IMR-90 (cell line): ENCODE results near the gene CAMTA1. TPM values are rescaled to one million over a fixed set of nuclear protein-coding genes. Genes with fewer than 3 reads are reported as not detected.

Source experiments
- ATAC-seq: fragments of 200-7000 bp; cut with Tn5 transposase; 2 replicates; pipeline ENCODE4 v1.9.1; 2020; ENCODE audit warnings: low read depth, mild to moderate bottlenecking, moderate library complexity
- BruUV-seq: library from RNA; stranded (reverse); fragments of 400-500 nt; replicated peaks from 2 replicates; lab custom pipeline; 2021; lab: Mats Ljungman, UMichigan
- CTCF ChIA-PET: fragments of 300-600 bp; formaldehyde crosslinking; extraction: SDS; loops from one replicate; lab custom pipeline; 2021; ENCODE audit warnings: antibody characterized with exemption; lab: Yijun Ruan, JAX
- POLR2A ChIA-PET: fragments of 300-600 bp; sonication (Branson Sonifier 250); formaldehyde crosslinking; loops from one replicate; lab custom pipeline; 2022; ENCODE audit warnings: antibody characterized with exemption; ENCODE audit not compliant: unreplicated experiment; lab: Charles Lee
- DNase-seq: peaks from one replicate; pipeline ENCODE4 v3.0.0; 2013
- H2AFZ ChIP-seq: replicated peaks from 2 replicates; pipeline ENCODE3; 2013; ENCODE audit warnings: low read length, mild to moderate bottlenecking; ENCODE audit not compliant: poor library complexity
- H2AK5ac ChIP-seq: 2 replicates; pipeline ENCODE4 v1.6.1; 2013; ENCODE audit warnings: low read depth, low read length, inconsistent platforms
- H2AK9ac ChIP-seq: replicated peaks from 2 replicates; pipeline ENCODE3; 2013; ENCODE audit warnings: mild to moderate bottlenecking, low read depth, low read length, moderate library complexity; ENCODE audit not compliant: poor library complexity
- H2BK120ac ChIP-seq: 2 replicates; pipeline ENCODE4 v1.6.1; 2013; ENCODE audit warnings: low read depth, low read length, inconsistent platforms
- H2BK15ac ChIP-seq: 3 replicates; pipeline ENCODE4 v1.6.1; 2013; ENCODE audit warnings: low read depth, low read length, inconsistent platforms
- H2BK20ac ChIP-seq: 2 replicates; pipeline ENCODE4 v1.6.1; 2013; ENCODE audit warnings: low read depth, mild to moderate bottlenecking, inconsistent platforms, low read length, moderate library complexity
- H2BK5ac ChIP-seq: 2 replicates; pipeline ENCODE4 v1.6.1; 2013; ENCODE audit warnings: mild to moderate bottlenecking, low read depth, low read length, inconsistent platforms; ENCODE audit not compliant: poor library complexity, severe bottlenecking
- H3K14ac ChIP-seq: replicated peaks from 2 replicates; pipeline ENCODE4 v1.6.1; 2013; ENCODE audit warnings: low read depth, low read length, inconsistent platforms
- H3K18ac ChIP-seq: 2 replicates; pipeline ENCODE4 v1.6.1; 2013; ENCODE audit warnings: low read depth, low read length, control low read depth
- H3K23ac ChIP-seq: 2 replicates; pipeline ENCODE4 v1.6.1; 2013; ENCODE audit warnings: low read depth, low read length, inconsistent platforms
- H3K27ac ChIP-seq: 2 replicates; pipeline ENCODE4 v1.5.1; 2013; ENCODE audit warnings: mild to moderate bottlenecking, control low read depth, low read length; ENCODE audit not compliant: insufficient read depth
- H3K27me3 ChIP-seq: 2 replicates; pipeline ENCODE4 v1.6.1; 2013; ENCODE audit warnings: low read length; ENCODE audit not compliant: control insufficient read depth, insufficient read depth
- H3K36me3 ChIP-seq: 2 replicates; pipeline ENCODE4 v1.6.1; 2013; ENCODE audit warnings: low read length, mixed read lengths; ENCODE audit not compliant: control insufficient read depth, insufficient read depth
- H3K4ac ChIP-seq: 2 replicates; pipeline ENCODE4 v1.6.1; 2013; ENCODE audit warnings: low read depth, low read length, inconsistent platforms
- H3K4me1 ChIP-seq: 2 replicates; pipeline ENCODE4 v1.6.1; 2013; ENCODE audit warnings: low read length, mixed read lengths; ENCODE audit not compliant: control insufficient read depth, insufficient read depth
- H3K4me2 ChIP-seq: 2 replicates; pipeline ENCODE4 v1.6.1; 2013; ENCODE audit warnings: low read depth, mild to moderate bottlenecking, control low read depth, low read length, moderate library complexity
- H3K4me3 ChIP-seq: 2 replicates; pipeline ENCODE4 v1.5.1; 2013; ENCODE audit warnings: low read depth, mild to moderate bottlenecking, control low read depth, low read length, moderate library complexity; ENCODE audit not compliant: insufficient read depth
- H3K56ac ChIP-seq: 2 replicates; pipeline ENCODE4 v1.6.1; 2013; ENCODE audit warnings: low read length, inconsistent platforms; ENCODE audit not compliant: insufficient read depth; ENCODE audit errors: extremely low read depth
- H3K79me1 ChIP-seq, 2 experiments: 2 replicates each; pipeline ENCODE4 v1.6.1; 2013; ENCODE audit warnings: low read length in 2 of 2, inconsistent platforms in 1 of 2, low read depth in 1 of 2
- H3K9ac ChIP-seq: 2 replicates; pipeline ENCODE4 v1.6.1; 2013; ENCODE audit warnings: low read depth, low read length, control low read depth
- H3K9me1 ChIP-seq: 2 replicates; pipeline ENCODE4 v1.6.1; 2013; ENCODE audit warnings: low read length, inconsistent platforms; ENCODE audit not compliant: insufficient read depth
- H3K9me3 ChIP-seq: 2 replicates; pipeline ENCODE4 v1.6.1; 2013; ENCODE audit warnings: low read length; ENCODE audit not compliant: control insufficient read depth, insufficient read depth
- H4K20me1 ChIP-seq: 2 replicates; pipeline ENCODE4 v1.6.1; 2013; ENCODE audit warnings: low read length, inconsistent platforms; ENCODE audit not compliant: insufficient read depth
- H4K5ac ChIP-seq: 2 replicates; pipeline ENCODE4 v1.6.1; 2013; ENCODE audit warnings: mild to moderate bottlenecking, low read depth, low read length, control low read depth
- H4K8ac ChIP-seq, 2 experiments: 2 replicates each; pipeline ENCODE4 v1.6.1; 2013; ENCODE audit warnings: low read depth in 2 of 2, low read length in 2 of 2, control low read depth in 1 of 2, inconsistent platforms in 1 of 2
- H4K91ac ChIP-seq: 2 replicates; pipeline ENCODE4 v1.6.1; 2013; ENCODE audit warnings: low read depth, low read length, inconsistent platforms; ENCODE audit not compliant: insufficient read depth
- CEBPB ChIP-seq: IDR thresholded peaks from 2 replicates; pipeline ENCODE4 v1.6.1; 2012; ENCODE audit warnings: low read depth, low read length, improper control_type of control experiment
- CHD1 ChIP-seq: IDR thresholded peaks from 2 replicates; pipeline ENCODE4 v1.6.1; 2012; ENCODE audit warnings: low read depth, low read length, improper control_type of control experiment
- MAFK ChIP-seq: IDR thresholded peaks from 2 replicates; pipeline ENCODE4 v1.6.1; 2012; ENCODE audit warnings: low read depth, low read length, improper control_type of control experiment
- MAZ ChIP-seq: IDR thresholded peaks from 2 replicates; pipeline ENCODE4 v1.6.1; 2012; ENCODE audit warnings: low read depth, mild to moderate bottlenecking, low read length, improper control_type of control experiment, moderate library complexity, borderline replicate concordance
- MXI1 ChIP-seq: IDR thresholded peaks from 2 replicates; pipeline ENCODE4 v1.6.1; 2012; ENCODE audit warnings: low read depth, mild to moderate bottlenecking, low read length, moderate library complexity, borderline replicate concordance
- NFE2L2 ChIP-seq: fragments of 150-350 bp; IDR thresholded peaks from 2 replicates; pipeline ENCODE4 v1.6.1; 2016; ENCODE audit warnings: low read depth, mild to moderate bottlenecking, low read length
- RFX5 ChIP-seq: IDR thresholded peaks from 2 replicates; pipeline ENCODE4 v1.8.0; 2012; ENCODE audit warnings: low read depth, mild to moderate bottlenecking, low read length, moderate library complexity
- WGBS, 2 experiments: methylation state at CpG; one replicate each; pipeline versions ENCODE4 v1.1.5 to v1.1.7; 2013; ENCODE audit warnings: missing lambda C conversion rate in 2 of 2; ENCODE audit not compliant: insufficient read length in 1 of 2; ENCODE audit errors: extremely low coverage in 2 of 2; 5-methylcytosine and 5-hydroxymethylcytosine counted together
- dilution Hi-C: fragments of 300-500 bp; cut with HindIII; formaldehyde crosslinking; loops from one replicate; pipeline ENCODE4 v1.14.3; 2018; ENCODE audit warnings: low sequenced_read_pairs; ENCODE audit not compliant: unreplicated experiment
- in situ Hi-C: fragments of 300-500 bp; cut with MboI; formaldehyde crosslinking; loops from 3 replicates; pipeline ENCODE4 v1.14.3; 2019; ENCODE audit warnings: low sequenced_read_pairs, inconsistent platforms, mixed read lengths
- intact Hi-C: fragments of 100-400 bp; cut with micrococcal nuclease; formaldehyde crosslinking; loops from 2 replicates; pipeline ENCODE4 v1.10.0; 2022
- polyA plus RNA-seq, 3 experiments: library from polyadenylated mRNA; depleted of rRNA; stranded (reverse); fragments of >200 nt; gene quantifications; 2 replicates each; pipeline ENCODE4 v1.2.3, GENCODE V29; 2012; ENCODE audit warnings: low replicate concordance in 1 of 3
- total RNA-seq: library from RNA; depleted of rRNA; stranded (reverse); fragments of >200 nt; gene quantifications from 2 replicates; pipeline ENCODE4 v1.2.3, GENCODE V29; 2012

CAMTA1 gene
- total and polyA plus RNA-seq, 2 of the 4 experiments (the other 2 are of a cell fraction), result 35.5 to 74.3 TPM

DNA sequence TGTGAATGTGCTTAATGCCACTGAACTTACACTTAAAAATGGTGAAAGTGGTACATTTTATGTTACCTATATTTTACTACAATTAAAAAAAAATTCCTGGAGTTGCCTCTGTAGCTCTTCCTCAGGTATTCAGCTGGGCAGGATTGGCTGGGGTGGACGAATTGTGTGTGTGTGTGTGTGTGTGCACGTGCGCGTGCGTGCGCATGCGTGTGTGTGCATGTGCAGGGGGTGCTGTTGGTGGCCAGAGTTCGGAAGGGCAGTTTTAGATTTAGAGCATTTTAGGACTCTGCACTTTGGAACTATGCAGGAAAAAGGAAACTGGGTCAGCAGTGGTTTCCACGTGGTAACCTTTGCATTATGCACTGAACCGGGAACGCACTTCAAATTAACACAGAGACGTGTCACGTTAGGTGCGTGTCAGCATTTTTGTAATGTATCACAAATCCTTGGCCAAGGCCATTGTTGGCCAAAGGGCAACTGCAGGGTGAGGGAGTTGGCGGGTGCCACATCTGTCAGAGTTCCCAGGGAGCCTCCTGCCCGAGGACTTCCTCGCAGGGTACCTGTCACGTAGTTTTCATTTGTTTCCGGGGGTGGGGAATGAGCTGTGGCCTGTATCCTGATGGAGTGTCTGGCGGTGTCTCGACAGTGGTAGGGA is 312.8 kb downstream of the CAMTA1 start:
- H2BK20ac ChIP-seq, result no peak overlapping the region
- H4K5ac ChIP-seq, result no peak overlapping the region
- no peak overlapping the region for H2AK9ac ChIP-seq
- POLR2A ChIA-PET, result interaction anchor here (0.6 kb wide), 1 partner anchor 139 kb away, joined by 3 read pairs; no protein-coding TSS in a partner anchor
- H3K79me1 ChIP-seq, result no peaks in the 10 kb centered on the region
- no peak overlapping the region for H3K18ac ChIP-seq
- no peaks in the 10 kb centered on the region for H4K20me1 ChIP-seq
- H4K8ac ChIP-seq, result no peak overlapping the region
- no TSS peak for BruUV-seq
- H3K27me3 ChIP-seq, result peaks cover 40% of the 10 kb centered on the region
- H2BK5ac ChIP-seq, result no peak overlapping the region
- no peaks in the 10 kb centered on the region for H3K9me1 ChIP-seq
- CTCF ChIA-PET, result no interaction called here
- H3K4me2 ChIP-seq, result no peak overlapping the region
- H3K4me3 ChIP-seq, result no peak overlapping the region
- no peak overlapping the region for H2AK5ac ChIP-seq
- H3K56ac ChIP-seq, result no peak overlapping the region
- dilution Hi-C loops (no loop called here), in situ Hi-C loops (no loop called here), intact Hi-C loops (no loop called here)
- ATAC-seq, result no peak
- no peaks in the 10 kb centered on the region for H3K4me1 ChIP-seq
- no peak overlapping the region for H2BK15ac ChIP-seq
- H3K27ac ChIP-seq, result no peak overlapping the region
- H2AFZ ChIP-seq, result no peak overlapping the region
- H3K36me3 ChIP-seq, result no peaks in the 10 kb centered on the region
- H3K9me3 ChIP-seq, result no peaks in the 10 kb centered on the region
- no peak overlapping the region for H3K9ac ChIP-seq
- no peak overlapping the region for H2BK120ac ChIP-seq
- WGBS, 2 experiments, result 70% methylated on average over 8 of the region's 21 CpGs; no CpG with 5 or more reads in 1 of the 2 experiments
- no peak overlapping the region for H4K91ac ChIP-seq
- no peak overlapping the region for H3K23ac ChIP-seq
- no peak overlapping the region for H3K4ac ChIP-seq
- no peak for DNase-seq
- H3K14ac ChIP-seq, result no peak overlapping the region
- no peak for TF ChIP-seq MXI1
- no peak for TF ChIP-seq CEBPB
- TF ChIP-seq CHD1, result no peak
- TF ChIP-seq NFE2L2, result no peak
- peak; percentile 58 for TF ChIP-seq MAFK
- no peak for TF ChIP-seq MAZ
- no peak for TF ChIP-seq RFX5
